Stromal cell of bone marrow (primary cell): ENCODE measurements around the gene LRP1B.
"Not testable (repeated sequence)": the region's sequence is repeated elsewhere in the genome, so short reads cannot be mapped to it uniquely, and the experiment has no call there.

ENCODE experiments used
- DNase-seq: peaks from one replicate; pipeline ENCODE4 v3.0.0-alpha.2; 2012; ENCODE audit warnings: low read depth

The LRP1B gene

DNA sequence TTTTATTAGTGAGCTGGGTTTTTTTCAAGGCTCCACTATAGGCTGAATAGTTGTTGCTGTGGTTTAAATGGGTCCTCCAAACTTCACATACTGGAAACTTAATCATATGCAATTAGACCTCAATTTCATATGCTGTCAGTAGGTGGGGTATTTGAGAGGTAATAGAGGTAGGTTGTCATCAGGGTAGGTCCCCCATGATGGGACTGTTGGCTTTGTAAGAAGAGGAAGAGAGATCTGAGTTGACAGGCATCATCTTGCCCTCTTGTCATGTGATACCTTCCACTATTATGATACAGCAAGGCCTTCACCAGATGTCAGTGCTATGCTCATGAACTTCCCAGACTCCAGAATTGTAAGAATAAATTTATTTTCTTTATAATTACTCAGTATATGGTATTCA is 819.4 kb downstream of the LRP1B start:
- no peak for DNase-seq

DNA sequence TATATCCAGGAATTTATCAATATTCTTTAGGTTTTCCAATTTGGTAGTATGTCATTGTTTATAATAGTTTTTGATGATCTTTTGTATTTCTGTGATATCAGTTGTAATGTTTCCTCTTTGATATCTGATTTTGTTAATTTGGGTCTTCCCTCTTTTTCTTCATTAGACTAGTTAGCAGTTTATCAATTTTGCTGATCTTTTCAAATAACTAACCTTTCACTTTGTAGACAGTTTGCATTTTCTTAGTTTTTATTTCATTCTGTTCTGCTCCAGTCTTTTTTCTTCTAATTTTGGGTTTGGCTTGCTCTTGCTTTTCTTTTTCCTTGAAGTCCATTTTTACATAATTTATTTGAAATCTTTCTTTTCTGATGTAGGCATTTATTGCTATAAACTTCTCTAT is 824.4 kb downstream of the LRP1B start:
- no peak for DNase-seq

DNA sequence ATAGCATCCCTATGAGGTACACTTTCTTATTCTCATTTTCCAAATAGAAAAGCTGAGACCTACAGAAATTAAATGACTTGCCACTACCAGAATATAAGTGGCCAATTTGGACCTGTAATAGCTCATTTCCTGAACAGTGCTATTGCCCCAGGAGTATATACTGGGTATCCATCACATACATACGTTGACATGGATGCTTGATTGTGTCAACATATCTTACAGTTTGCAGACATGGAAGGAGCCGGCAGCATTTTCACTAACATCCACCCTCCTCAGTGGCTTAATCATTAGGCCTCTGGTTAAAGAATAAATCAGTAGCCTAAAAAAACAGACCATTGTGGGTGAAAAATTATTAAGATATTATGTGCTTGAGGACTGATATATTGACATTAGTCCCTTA is 829.3 kb downstream of the LRP1B start:
- no peak for DNase-seq

DNA sequence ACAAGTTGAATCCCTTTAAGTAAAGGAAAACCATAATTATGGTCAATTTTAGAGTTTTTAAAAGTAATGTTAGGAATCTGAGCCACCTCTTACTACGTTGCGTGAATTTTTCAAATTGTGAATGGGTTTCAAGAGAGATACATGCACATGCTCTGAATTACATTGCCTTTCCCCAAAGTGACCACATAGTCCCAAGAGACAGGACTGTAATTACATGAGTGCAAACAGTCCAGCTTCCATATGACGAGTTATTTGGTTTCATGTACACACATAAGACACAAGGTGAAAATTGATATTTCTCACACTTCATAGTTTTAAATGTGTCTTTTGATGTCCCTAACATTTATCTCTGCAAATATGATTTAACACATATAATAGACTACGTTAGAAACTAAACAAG is 850.8 kb downstream of the LRP1B start:
- DNase-seq: no peak

DNA sequence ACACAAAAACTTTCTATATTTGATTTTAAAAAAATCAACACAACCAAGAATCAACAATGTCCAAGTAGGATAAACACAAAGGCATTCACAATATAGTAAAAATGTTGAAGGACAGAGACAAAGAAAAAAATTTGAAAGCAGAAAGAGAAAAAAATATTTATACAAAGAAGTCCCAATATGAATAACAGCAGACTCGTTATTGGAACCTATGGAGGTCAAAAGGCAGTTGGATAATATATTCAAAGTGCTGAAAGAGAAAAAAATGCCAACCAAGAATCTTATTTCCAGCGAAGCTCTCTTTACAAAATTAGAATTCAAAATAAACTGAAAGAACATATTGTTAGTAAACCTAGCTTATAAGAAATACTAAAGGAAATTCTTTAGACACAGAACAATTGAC is 859.5 kb downstream of the LRP1B start:
- no peak for DNase-seq

DNA sequence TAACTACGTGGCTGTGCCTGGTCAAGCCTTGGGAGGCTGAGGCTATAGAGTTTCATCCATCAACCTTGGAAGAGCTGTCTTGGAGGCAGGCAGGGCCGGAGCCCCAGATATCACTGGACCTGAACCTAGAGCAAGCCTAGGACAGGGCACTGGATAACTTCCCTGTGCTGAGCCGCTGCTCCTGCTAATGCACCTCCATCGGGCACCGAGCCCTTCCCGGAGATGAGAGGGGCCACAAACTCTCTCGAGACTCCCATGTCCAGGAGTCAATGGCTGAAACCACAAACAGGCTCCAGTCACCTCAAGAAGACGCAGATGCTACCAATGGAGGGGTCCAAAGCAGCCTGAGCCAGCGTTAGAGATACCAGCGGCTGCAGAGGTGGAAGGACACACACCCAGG is 866.0 kb downstream of the LRP1B start:
- DNase-seq: no peak

DNA sequence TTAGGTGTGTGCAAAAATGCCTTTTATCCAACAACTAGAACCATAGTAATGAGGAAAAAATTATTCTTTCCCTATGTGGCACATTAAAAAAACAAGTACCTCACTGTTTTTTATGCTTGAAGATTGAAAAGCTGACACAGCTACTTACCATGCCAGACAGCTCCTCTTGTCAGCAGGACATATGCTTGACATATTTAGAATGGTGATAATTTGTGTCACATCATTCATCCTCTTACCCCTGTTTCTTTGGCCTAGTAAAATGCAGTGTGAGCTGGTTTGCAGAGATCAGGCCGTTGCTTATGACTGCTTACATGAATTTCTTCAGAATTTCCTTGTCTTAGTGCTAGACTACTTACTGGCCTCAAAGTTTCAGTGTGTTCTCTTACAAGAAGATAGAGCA is 869.9 kb downstream of the LRP1B start:
- no peak for DNase-seq

DNA sequence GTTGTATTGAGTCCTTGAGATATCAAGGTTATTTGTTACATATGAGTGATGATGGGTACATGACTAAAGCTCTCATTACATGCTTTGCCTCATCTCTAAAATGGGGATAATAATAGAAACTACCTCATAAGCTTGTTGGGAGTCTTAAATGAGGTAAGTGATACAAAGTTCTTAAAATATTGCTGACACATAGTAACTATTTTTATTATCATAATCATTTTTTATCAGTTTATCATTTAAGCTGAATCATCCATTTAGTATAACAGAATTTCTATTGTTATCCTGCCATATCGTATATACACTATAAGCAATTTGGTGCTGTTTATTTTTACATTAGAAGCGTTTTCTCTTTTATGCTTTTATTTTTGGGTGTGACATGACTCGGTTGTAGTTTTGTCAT is 871.1 kb downstream of the LRP1B start:
- DNase-seq: no peak

DNA sequence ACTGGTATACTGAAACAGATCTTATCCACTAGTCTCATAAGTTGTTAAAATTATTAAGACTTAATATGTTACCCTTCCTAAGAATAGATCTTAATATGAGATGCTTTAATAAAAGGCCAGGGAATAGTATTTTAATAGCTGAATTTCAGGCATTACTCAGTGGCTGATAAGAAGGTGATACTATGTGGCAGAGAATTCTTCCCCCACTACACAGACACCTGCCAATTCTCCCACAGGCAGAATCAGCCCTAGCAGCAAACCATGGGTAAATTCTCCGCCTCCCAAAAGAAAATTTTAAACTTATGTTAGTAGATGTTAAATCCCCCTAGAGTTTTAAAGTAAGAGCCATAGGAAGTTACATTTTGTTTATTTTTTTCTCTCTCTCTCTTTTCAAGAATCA is 888.8 kb downstream of the LRP1B start:
- DNase-seq: no peak

DNA sequence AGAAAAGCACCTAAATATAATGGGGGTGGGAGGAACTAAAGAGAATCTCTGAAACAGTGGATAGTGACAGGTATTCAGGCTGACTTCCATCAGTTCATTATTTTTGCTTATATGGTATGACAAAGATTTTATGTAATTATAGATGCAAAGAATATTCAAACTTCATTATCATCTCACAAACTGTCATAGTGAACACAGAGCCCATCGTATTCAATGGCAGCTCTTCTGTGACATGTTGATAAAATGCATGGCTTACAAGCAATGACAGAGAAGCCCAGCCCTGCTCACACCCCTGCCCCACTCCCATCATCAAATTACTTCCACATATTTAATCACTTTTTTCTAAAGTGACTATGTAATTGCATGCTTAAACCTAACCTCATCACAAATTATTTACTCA is 904.3 kb downstream of the LRP1B start:
- no peak for DNase-seq

DNA sequence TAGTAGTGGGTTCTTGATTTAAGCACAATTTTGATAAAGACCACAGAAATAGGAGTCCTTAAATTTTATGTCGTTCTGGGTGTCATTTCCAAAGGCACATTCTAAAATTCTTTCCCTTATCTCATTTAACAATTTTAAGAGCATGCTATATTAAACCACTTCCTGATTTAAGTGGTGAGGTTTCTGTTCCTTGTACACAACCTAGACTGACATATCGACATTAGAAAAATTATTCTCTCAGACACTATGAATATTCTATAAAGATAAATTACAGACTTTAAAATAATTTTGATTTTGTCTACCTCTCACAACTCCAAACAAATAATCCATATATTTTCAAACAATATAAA is 923.8 kb downstream of the LRP1B start:
- DNase-seq: no peak

DNA sequence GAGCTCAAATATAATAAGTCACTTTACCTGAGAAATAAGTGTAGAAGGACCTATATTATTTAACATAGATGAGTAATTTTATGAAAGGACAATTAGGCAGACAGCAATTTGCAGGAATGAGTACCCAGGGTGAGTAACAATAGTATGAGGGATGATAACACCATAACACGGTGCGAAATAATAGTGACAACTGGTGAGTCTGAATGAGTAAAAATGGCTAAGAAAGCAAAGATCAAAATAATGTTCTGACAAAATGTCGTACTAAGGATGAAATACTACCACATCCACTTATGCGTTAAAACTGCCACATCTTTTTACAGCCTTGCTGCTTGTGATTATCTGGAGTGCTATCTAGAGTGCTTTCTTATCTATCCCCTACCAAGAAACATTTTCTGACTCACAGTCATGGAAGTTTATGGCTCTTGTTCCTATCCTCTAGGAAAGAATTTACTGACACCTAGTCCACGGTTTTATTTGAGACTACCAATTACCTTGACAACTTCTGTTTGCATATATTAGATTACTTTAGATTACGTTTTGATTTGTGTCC is 929.7 kb downstream of the LRP1B start:
- DNase-seq: no peak

DNA sequence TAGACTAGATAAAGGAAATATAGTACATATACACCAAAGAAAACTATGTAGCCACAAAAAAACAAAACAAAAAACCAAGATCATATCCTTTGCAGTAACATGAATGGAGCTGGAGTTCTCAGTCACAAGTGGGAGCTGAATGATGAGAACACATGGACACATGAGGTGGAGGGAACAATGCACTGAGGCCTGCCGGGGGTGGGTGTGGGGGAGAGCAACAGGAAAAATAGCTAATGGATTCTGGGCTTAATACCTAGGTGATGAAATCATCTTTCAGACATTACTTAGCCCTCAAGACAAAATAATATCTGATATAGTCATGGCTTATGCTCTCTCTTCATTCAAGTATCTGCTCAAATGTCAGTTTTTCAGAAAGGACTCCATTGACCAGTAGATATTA is 930.6 kb downstream of the LRP1B start:
- no peak for DNase-seq

DNA sequence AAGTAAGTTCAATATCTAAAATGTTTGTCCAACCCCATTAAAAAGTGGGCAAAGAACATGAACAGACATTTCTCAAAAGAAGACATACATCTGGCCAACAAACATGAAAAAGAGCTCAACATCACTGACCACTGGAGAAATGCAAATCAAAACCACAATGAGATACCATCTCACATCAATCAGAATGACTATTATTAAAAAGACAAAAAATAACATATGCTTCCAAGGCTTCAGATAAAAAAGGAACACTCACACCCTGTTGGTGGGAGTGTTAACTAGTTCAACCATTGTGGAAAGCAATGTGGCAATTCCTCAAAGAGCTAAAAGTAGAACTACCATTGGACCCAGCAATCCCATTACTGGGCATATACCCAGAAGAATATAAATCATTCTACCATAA is 931.1 kb downstream of the LRP1B start:
- DNase-seq: no peak

DNA sequence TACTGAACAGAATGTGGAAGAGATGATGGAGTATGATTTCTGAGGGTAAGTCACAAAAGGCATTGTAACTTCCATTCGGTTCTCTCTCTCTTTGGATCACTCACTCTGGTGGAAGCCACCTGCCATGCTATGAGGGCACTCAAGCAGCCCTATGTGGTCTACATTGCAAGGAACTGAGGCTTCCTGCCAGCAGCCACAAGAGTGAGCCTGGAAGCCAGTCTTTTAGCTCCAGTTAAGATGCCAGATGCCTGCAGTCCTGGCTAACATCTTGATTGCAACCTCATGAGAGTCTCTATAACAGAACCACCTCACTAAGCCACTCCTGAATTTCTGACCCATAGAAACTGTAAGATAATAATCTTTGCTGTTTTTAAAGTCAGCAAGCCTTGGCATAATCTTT is 935.7 kb downstream of the LRP1B start:
- no peak for DNase-seq

DNA sequence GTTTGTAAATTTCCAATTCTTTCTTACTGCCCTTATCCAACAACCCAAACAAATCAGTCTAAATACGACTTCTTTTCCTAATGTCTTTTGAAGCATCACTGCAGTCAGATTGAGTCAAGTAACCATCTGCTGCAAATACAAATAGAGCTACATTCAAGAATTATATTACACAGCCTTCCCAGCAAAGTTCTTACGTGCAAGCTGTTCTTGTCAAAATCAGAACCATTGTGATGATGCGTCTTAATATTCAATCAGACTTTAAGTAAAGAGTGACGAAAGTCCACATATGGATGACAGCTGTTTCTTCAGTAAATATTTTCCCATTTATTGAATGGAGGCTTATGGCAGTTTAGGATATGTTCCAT is 943.8 kb downstream of the LRP1B start:
- DNase-seq: no peak

DNA sequence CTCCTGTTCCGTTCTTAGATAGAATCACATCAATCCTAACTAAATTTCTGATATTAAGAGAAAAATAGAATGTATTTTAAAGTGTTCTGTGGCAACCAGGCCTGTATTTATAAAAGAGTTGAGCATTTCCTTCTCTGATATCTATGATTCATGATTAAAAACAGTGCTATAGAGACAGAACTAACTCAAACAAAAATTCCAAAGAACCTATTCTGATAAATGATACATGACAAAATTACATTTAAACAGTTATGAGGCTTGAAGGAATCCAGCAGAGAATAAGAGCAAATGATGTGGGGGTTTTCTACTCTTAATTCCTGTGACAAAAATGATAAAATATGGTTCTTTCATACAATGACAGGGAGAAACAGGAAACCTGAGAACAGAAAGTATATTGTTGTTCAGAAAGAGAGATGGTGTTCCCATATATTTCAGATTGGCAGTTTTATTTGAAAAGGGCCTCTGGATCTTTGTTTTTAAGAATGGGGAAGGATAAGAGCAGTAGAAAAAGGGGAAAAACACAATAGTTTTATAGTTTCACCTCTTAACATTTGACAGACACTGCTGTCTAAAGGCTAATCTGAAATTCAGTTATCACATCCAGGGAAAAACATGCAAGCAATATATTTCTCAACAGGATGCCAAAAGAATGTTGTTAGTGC is 944.3 kb downstream of the LRP1B start:
- DNase-seq: no peak

DNA sequence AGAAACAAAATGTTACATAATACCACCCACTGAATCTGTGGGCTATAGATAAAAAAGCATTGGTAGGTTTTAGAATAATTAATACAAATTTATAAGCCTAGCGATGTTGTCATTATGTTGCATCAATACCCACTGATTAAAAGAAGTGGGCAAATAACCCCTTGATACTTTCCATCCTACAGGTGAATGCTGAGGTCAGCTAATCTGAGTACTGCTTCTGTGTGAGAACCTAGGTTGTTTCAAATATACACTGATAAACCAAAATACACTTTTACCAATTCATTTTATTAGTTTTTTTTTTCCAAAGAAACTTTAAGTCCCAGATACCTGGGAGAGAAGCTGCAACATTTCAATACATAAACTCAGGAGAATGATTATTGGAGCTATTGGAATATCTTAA is 948.6 kb downstream of the LRP1B start:
- DNase-seq: no peak

DNA sequence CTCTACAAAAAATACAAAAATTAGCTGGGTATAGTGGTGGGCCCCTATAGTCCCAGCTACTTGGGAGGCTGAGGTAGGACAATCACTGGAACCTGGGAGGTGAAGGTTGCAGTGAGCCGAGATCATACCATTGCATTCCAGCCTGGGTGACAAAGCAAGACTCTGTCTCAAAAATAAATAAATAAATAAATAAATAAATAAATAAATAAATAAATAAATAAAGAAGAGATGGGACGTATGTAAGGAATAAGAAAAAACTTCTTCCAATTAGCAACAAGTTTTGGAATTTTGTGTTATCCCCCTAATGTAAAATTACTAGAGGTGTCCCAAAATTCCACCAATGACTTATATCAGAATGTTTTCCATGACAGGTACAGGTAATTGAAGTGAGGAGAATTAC is 961.7 kb downstream of the LRP1B start:
- not testable (repeated sequence) for DNase-seq

DNA sequence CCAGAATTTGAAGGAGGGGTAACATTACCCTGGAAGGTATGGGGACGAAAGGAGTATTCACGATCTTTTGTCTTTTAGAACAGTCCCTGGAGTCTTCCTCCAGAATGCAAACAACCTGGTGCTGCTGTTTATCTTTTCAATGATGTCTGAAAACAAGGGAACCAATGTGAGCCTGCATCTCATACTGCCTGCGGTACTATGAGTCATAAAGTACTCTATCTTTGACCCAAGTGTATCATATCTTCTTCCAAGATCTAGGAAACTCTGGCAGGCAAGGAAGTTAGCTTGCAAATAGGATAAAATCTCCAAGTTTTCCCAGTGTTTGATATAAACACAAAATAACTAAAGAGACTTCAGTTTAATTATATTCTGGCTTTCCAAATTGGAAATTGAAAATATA is 968.5 kb downstream of the LRP1B start:
- no peak for DNase-seq

DNA sequence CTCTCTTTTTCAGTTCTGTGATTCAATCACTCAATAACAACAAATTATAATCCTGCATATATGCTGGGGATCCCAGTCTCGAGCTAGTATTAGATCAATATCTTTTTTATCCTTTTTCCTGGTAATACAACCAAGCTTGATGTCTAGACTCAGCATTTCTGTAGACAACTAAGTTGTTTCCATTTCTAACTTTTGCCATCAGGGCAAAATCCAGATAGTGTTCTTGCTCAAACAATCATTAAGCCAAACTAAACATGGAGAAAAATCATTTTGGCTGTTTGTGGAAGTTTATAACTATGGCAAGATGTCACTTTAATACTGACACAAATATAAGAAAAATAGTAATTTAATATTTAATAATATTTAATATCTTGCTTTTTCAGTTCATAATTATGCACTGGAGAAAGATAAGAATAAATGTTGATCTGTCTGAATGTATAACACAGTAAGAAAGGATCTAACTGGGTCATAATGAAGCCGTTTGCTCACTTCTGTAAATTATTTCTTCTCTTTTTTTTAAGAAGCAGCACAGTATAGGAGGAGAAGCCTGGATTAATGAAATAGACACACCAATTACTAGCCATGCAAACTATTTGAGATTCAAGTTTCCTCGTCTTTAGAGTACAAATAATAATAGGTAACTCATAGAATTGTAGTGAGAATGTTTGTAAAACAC is 979.1 kb downstream of the LRP1B start:
- no peak for DNase-seq

DNA sequence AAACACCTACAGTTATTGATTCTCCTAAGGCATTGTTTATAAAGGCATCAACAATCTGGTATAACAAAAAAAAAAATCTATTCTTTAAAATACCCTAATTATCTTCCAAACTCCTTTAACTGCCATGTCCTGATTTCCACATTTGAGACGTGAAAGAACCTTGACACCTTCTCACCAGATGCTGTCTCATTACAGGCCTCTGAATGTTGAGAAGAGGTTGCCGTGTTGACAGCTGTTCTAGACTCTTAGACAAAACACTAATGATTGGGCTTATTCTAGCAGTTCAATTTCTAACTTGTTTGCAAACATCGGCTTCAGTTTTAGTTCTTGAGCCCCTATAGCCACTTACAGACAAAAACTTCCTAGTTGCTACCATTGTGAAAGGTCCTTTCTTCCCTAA is 988.8 kb downstream of the LRP1B start:
- DNase-seq: no peak

DNA sequence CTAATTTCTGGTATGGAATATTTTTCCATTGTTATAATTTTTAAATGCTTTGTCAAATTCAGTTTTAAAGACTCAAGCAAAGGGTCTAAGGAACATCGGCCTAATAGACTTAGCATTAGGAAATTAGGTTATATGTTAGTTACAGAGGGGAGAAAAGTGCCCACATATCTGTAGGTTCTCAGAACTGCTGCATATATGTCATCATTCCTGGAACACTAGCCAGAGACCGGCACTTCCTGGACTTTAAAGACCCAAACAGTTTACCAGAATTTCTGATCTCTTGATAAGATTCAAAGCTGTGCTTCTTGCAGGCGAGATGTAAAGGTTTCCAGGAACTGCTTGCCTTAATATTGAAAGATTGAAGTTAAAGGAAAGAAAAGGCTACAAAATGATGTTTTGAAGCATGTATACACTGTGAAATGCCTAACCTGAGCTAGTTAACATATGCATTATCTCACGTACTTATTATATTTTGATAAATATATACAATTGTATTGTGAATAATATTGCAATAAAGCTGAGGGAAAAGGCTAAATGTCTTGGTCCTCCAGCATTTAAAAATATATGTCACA is 993.6 kb downstream of the LRP1B start:
- no peak for DNase-seq

DNA sequence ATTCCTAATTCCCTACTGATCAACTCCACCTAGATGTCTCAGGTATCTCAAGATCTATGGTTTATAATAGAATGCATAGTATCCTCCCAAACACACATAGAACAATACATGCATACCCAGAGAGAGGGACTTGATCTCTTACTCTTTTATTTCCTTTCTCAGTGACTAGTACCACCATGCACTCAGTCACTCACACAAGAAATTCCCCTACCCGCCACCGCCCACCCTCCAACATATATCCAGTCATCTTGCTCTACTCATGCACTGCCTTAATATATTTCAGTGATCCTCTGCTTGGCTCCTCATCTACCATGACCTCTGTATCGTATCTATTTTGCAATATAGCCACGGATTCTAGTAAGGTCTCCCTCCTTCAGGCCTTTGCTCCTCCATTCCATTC is 996.9 kb downstream of the LRP1B start:
- DNase-seq: no peak
